B cell (primary cell): ENCODE measurements around the gene PFN3.

ENCODE experiments used
- EZH2 ChIP-seq: IDR thresholded peaks from 2 replicates; pipeline ENCODE4 v1.6.1; 2012; ENCODE audit warnings: borderline replicate concordance, low read depth, mild to moderate bottlenecking, moderate library complexity, low read length; ENCODE audit not compliant: insufficient read depth, poor library complexity, severe bottlenecking
- TF ChIP-seq, protein P1 (sequence below): fragments of 200-600 bp; IDR thresholded peaks from one replicate; pipeline ENCODE4 v1.8.0; 2022; ENCODE audit warnings: antibody characterized with exemption, mild to moderate bottlenecking

DNA sequence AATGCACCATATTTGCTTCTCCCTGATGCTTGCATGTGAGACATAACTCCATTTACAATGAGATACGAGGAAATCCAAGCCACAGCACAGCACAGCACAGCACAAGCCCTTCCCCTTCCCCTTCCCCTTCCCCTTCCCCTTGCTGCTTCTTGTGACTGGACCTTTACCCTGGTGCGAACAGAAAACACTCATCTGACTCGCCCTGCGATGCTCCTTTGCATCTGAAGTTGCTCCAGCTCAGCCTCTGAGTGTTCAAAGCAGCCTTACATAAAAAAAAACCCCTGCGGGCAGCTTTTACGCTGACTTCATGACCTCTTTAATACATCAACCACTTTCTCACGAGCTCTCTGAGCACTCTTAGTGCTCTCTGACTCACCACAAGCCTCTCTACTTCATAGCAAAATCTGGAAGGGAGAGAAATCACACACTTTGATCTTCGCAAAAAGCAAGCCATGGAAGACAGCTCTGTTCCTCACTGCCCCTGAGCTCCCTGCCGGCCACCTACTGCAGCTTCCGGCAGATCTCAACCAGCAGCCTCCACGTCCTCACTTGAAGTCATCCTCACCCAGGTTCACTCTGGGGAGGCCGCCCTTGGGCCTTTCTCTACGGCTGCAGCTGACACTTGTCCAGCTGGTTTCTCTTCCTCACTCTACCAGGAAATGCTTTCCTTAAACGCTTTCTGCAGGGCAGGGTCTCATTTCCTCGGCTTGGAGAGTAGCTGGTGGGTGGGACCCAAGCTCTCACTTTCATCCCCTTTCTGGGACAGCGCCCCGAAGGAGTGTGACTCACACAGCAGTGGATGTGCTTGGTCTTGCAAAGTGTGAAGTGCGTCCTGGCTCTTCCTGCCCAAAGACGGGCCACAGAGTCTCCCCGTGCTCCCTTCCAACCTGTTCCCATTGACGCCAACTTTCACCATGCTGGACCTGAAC, 11.0 kb downstream of the PFN3 start:
- TF ChIP-seq, protein P1, sequence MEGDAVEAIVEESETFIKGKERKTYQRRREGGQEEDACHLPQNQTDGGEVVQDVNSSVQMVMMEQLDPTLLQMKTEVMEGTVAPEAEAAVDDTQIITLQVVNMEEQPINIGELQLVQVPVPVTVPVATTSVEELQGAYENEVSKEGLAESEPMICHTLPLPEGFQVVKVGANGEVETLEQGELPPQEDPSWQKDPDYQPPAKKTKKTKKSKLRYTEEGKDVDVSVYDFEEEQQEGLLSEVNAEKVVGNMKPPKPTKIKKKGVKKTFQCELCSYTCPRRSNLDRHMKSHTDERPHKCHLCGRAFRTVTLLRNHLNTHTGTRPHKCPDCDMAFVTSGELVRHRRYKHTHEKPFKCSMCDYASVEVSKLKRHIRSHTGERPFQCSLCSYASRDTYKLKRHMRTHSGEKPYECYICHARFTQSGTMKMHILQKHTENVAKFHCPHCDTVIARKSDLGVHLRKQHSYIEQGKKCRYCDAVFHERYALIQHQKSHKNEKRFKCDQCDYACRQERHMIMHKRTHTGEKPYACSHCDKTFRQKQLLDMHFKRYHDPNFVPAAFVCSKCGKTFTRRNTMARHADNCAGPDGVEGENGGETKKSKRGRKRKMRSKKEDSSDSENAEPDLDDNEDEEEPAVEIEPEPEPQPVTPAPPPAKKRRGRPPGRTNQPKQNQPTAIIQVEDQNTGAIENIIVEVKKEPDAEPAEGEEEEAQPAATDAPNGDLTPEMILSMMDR = no peak
- no peak for TF ChIP-seq EZH2
